Muscle of back (tissue), 10 donors: ENCODE data around the gene RNU1-4. TPM values are rescaled to one million over a fixed set of nuclear protein-coding genes. Genes with fewer than 3 reads are reported as not detected.

ENCODE experiments used
- polyA plus RNA-seq, 10 donors: library from polyadenylated mRNA; unstranded; fragments of 120-200 nt; gene quantifications; one replicate each; pipeline ENCODE4 v1.2.1, GENCODE V29; 2013; ENCODE audit not compliant: insufficient read length in 10 of 10

Gene RNU1-4
- polyA plus RNA-seq, 10 donors, result 1.2 TPM; not detected in 9

Other genes with a start within 250 kb of the RNU1-4 start
- gene RNU1-1, start 226.2 kb upstream of the RNU1-4 start, polyA plus RNA-seq, result 1 to 10 TPM in 1 of 10 donors, not detected in 9; 1.2 TPM
- 100 to 1,000 TPM in 7 of 10 donors, 10 to 100 TPM in 3; 93.1 to 163 (median 119) TPM for gene NBPF1, start 127.0 kb upstream of the RNU1-4 start, polyA plus RNA-seq
- 1 to 10 TPM in 1 of 10 donors, not detected in 9; 1.2 TPM for gene RNU1-3, start 73.6 kb upstream of the RNU1-4 start, polyA plus RNA-seq
- gene RNU1-2, start 155.5 kb downstream of the RNU1-4 start, polyA plus RNA-seq, result 1 to 10 TPM in 1 of 10 donors, not detected in 9; 1.2 TPM
- 10 to 100 TPM; 12.1 to 28.7 (median 22.7) TPM for gene CROCC, start 181.4 kb downstream of the RNU1-4 start, polyA plus RNA-seq
- 100 to 1,000 TPM in 4 of 10 donors, 10 to 100 TPM in 6; 50.9 to 206 (median 95.5) TPM for gene MFAP2, start 240.1 kb downstream of the RNU1-4 start, polyA plus RNA-seq